NCI-H748 (cell line): ENCODE measurements around the gene VPS4A.

ENCODE experiments used
- DNase-seq: peaks from one replicate; lab custom pipeline; 2025; ENCODE audit not compliant: unreplicated experiment; lab: John Stamatoyannopoulos, UW

VPS4A gene

GRCh38 chr16:69306031-69306430 lies 5.1 kb upstream of the VPS4A start:
- DNase-seq: no peak

DNA sequence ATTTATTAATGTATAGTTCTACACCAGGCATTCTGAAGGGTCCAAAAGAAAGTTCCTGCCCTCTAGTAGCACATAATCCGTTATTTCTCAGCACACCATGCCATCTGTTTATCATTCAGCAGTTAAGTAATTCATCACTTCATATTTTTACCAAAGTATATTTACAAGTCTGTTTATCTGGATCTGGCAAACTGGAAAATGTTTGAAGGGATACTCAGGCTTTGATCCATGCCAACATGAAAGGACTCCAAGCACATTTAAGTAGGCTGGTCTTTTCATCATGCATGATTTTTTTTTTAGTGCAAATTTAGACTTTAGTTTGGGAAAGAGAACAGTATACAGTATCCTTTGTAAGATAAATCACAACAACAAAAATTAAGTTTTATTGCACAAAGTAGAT lies 4.1 kb upstream of the VPS4A start:
- no peak for DNase-seq

DNA sequence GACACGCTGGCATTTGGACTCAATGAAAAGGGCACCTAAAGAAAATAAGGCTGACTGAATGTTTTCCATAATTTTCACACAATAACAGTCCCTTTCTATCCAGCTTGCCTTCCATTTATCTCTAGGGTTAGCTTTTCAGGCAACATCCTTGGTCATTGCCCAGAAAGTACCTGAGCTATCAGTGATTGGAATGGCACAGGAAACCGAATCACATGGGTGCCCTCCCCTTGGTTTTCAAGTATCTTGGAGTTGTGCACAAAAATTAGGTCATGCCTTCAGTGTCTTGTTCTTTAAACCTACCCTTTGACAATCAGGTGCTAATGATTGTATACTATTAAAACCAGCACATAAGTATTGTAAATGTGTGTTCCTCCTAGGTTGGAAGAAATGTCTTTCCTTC lies 3.3 kb upstream of the VPS4A start:
- no peak for DNase-seq

DNA sequence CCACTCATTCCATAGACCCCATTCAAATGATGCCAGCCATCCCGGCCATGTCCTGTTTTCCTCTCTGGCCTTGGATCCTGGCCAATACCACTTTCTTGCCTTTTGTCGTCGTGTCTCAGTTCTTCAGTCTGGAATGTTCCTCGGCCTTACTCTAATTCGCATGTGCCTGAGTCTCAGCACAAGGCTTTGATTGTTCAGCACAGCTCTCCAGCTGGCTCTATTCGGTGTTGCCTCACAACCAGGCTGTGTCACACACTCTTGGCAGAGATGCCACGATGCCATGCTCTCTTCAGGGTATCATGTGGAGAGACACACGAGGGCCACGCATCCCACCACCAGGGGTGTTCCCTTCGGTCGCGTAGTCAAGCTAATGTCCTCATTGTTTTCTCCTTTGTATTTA lies 1.8 kb upstream of the VPS4A start:
- DNase-seq: no peak

GRCh38 chr16:69311533-69312387 lies 610 bp downstream of the VPS4A start:
- peak; percentile 36 for DNase-seq

- DNase-seq: no peak
These were observed 2.3 kb downstream of the VPS4A start for GRCh38 chr16:69313469-69313868.

DNA sequence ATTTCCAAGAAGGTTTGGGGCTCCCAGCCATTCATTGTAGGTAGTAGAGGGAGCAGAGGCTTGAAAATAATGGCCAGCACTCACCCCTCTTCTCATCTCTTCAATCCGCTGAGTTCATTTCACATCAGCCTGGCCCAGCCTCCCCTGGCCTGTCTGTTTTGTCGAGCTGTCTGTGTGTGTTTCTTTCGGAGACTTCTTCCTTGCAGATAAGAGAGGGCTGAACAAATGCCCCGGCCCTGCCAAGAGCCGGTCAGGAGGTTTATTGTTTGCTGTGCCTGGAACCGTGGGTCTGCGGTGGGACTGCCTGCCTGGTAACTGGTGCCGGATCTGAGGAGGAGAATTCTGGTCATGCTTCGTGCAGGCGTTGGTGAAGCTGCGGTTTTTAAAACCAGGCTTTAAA lies 3.4 kb downstream of the VPS4A start:
- DNase-seq: no peak

DNA sequence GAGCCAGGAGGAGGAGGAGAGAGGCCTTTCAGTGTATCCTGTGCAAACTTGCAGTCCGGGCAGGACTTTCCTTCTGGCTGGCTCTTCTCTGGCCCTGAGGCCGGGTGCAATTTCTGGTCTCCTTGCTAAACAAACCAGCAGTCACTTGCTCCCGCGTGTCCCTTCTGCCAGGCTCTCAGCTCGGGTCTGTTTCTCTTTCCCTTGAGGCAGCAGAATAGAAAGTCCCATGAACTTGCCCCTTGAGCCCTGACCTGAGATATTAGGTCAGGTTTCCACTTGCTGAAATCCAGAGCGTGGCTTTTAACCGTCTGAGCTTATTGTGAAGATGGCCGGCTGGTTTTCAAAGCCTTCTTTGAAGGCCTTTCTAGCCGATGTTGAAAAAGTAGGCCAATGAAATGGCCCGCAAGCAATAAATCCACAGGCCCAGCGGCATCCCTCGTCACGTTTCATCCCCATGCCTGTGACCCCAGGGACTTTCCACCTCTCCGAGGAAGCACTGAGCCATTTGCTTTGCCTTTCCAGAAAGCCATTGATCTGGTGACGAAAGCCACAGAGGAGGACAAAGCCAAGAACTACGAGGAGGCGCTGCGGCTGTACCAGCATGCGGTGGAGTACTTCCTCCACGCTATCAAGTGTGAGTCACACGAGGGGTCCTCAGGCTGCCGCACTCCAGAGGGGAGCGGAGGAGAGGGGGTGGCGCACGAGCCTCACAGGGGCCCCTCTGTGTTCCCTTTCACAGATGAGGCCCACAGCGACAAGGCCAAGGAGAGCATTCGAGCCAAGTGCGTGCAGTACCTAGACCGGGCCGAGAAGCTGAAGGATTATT lies 4.5 kb downstream of the VPS4A start:
- no peak for DNase-seq

DNA sequence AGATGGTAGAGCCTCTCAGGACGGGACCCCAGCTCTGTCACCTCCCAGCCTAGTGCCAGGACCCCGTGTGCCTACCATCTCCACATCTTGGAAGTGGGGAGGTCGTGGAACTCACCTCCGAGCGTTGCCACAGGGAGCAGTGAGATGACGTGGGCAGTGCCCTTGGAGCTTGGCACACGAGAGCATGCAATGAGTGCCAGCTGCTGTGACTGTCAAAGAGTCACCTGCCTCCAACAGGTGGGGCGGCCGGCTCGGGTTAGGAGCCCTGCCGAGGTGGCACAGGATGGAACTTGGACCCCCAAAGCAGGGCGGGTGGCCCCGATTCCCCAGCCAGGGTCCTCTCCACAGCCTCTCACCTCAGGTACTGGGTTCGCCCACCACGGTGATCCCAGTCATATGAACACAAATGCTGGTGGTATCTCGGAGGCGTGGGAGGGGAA lies 5.5 kb downstream of the VPS4A start:
- no peak for DNase-seq

GRCh38 chr16:69318177-69318910 lies 7.2 kb downstream of the VPS4A start:
- DNase-seq: no peak

- no peak for DNase-seq
These were observed 7.8 kb downstream of the VPS4A start for GRCh38 chr16:69318911-69319289.

DNA sequence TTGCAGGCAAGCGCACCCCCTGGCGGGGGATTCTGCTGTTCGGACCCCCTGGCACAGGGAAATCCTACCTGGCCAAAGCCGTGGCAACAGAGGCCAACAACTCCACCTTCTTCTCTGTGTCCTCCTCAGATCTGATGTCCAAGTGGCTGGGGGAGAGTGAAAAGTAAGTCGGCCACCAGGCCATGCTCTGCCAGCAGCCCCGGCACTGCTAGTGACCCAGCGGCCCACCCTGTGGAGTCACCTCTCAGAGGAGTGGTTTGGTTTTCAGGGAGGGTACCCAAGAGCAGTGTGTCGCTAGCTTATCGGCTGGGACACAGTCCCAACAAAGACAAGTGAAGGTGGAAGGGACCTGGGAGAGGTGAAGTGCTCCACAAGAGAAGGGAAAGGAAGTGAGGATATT lies 8.2 kb downstream of the VPS4A start:
- no peak for DNase-seq

GRCh38 chr16:69319826-69320739 lies 8.9 kb downstream of the VPS4A start:
- DNase-seq: no peak

DNA sequence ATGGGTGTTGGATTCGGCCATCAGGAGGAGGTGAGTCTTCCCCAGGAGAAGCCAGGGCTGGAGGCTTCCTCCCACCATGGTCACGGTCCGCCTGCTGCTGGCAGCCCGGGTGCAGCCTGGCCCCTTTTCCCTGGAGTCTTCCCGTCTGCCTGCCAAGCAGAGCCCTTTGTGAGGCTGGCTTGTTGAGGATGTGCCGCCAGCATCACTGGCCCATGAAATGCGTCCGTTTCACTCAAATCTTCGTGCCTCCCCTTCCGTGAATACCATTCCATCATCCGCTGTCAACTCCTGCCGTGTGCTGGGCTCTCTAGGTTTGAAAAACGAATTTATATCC lies 9.6 kb downstream of the VPS4A start:
- DNase-seq: no peak

- DNase-seq: no peak
These were observed 9.9 kb downstream of the VPS4A start for GRCh38 chr16:69321080-69321479.

- no peak for DNase-seq
These were observed 11.2 kb downstream of the VPS4A start for GRCh38 chr16:69322343-69322742.

- no peak for DNase-seq
These were observed 12.3 kb downstream of the VPS4A start for GRCh38 chr16:69323415-69323814.

GRCh38 chr16:69324013-69324531 lies 12.9 kb downstream of the VPS4A start:
- no peak for DNase-seq

DNA sequence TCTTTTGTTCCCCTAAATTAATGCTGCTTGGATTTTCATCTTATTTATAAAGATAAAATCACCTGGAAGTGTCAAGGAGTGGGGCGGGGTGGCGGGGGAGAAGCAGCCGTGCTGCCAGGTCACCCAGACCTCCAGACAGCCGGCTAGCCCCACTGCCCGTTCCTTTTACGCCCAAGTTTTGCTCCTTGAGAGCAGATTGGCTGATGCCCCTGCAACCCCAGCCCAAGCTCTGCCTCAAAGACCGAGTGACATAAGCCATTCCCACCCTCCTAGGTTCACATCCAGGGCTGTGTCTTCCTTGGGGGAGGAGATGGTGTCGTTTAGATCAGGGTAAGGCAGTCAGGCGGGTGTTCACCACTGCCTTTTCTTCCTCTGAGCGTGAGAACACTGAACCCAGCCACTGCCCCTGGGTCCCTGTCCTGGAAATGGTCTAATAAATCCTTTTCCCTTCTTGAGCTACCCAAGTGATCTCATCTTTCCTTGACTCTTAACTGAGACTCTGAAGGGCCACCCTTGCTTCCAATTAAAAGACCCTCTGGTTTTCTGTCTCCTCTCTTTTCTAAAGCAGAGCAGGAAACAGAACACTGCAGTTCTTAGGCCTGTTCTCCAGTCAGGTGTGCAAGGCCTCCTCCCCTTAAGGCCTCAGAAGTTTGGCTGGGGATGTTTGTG lies 13.6 kb downstream of the VPS4A start:
- no peak for DNase-seq

DNA sequence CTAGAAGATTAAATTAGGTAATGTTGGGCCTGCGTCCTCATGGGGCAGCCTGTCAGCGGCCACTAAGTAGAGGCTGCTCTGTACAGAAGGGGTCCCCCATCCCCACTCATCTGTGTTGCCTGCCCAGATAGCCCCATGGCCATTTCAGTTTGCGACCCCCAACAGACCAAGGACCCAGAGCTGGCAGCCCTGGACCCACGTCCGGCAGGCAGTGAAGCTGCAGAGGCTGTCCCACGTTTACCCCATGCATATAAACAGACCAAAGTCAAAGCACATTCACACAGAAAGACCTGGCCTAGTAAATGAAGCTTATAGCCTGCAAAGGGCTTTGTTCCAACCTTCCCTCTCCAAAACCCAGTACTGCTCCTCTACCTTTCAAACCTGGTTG lies 14.6 kb downstream of the VPS4A start:
- no peak for DNase-seq
